K562 (cell line): Measurements from ENCODE around the gene NOA1. TPM values are rescaled to one million over a fixed set of nuclear protein-coding genes. Genes with fewer than 3 reads are reported as not detected.

Experiments used
- CTBP1 ChIP-seq: fragments of 450-650 bp; IDR thresholded peaks from 2 replicates; pipeline ENCODE4 v1.6.1; 2016; ENCODE audit warnings: borderline replicate concordance
- ELF2 ChIP-seq: fragments of 250-450 bp; sonication (Bioruptor Pico); IDR thresholded peaks from 2 replicates; pipeline ENCODE4 v1.5.0; 2021; ENCODE audit warnings: mild to moderate bottlenecking
- FOXJ3 ChIP-seq: sonication (generic); formaldehyde crosslinking; IDR thresholded peaks from 2 replicates; pipeline ENCODE4 v1.4.0; 2020; ENCODE audit warnings: mild to moderate bottlenecking, missing genetic modification reagents
- FOXM1 ChIP-seq, 2 experiments: fragments of 450-650 bp in 1 of 2; sonication (generic) in 1 of 2; formaldehyde crosslinking in 1 of 2; IDR thresholded peaks; 2 replicates each; pipeline versions ENCODE4 v1.6.1 to v1.9.0; 2017 to 2022; ENCODE audit warnings: low read depth in 2 of 2, mild to moderate bottlenecking in 2 of 2, missing genetic modification reagents in 1 of 2, moderate library complexity in 1 of 2
- JUNB ChIP-seq: fragments of 450-650 bp; formaldehyde crosslinking; conservative IDR thresholded peaks from 2 replicates; pipeline ENCODE4 v1.4.0; 2020; ENCODE audit warnings: mild to moderate bottlenecking
- MCM5 ChIP-seq: fragments of 450-650 bp; IDR thresholded peaks from 2 replicates; pipeline ENCODE4 v1.6.1; 2016; ENCODE audit warnings: low read depth
- MTA2 ChIP-seq: fragments of 450-650 bp; IDR thresholded peaks from 2 replicates; pipeline ENCODE4 v1.6.1; 2016; ENCODE audit warnings: low read depth
- MTA3 ChIP-seq: fragments of 450-650 bp; formaldehyde crosslinking; IDR thresholded peaks from 2 replicates; pipeline ENCODE4 v1.6.1; 2017; ENCODE audit warnings: mild to moderate bottlenecking, borderline replicate concordance
- MXI1 ChIP-seq: IDR thresholded peaks from 2 replicates; pipeline ENCODE4 v1.6.1; 2011; ENCODE audit warnings: low read depth, mild to moderate bottlenecking, improper control_type of control experiment, low read length
- NCOR1 ChIP-seq: fragments of 450-650 bp; IDR thresholded peaks from 2 replicates; pipeline ENCODE4 v1.6.1; 2016; ENCODE audit warnings: mild to moderate bottlenecking, moderate library complexity
- NELFE ChIP-seq: IDR thresholded peaks from 2 replicates; pipeline ENCODE4 v1.6.1; 2011; ENCODE audit warnings: mild to moderate bottlenecking; ENCODE audit not compliant: insufficient read depth, insufficient read length
- SIN3A ChIP-seq, 2 experiments: fragments of 150-350 bp in 1 of 2; IDR thresholded peaks; 2 replicates each; pipeline ENCODE4 v1.6.1; 2011 to 2016; ENCODE audit warnings: borderline replicate concordance in 2 of 2, low read depth in 2 of 2, low read length in 2 of 2, mild to moderate bottlenecking in 2 of 2, moderate library complexity in 2 of 2; ENCODE audit not compliant: control insufficient read depth in 1 of 2
- SP2 ChIP-seq: IDR thresholded peaks from 2 replicates; pipeline ENCODE4 v1.6.1; 2011; ENCODE audit warnings: mild to moderate bottlenecking, low read depth, low read length, moderate library complexity; ENCODE audit not compliant: poor library complexity, severe bottlenecking; ENCODE audit errors: extremely low read depth
- TAL1 ChIP-seq: fragments of 450-650 bp; IDR thresholded peaks from 2 replicates; pipeline ENCODE4 v1.6.1; 2016; ENCODE audit warnings: mild to moderate bottlenecking
- TARDBP ChIP-seq: fragments of 450-650 bp; IDR thresholded peaks from 2 replicates; pipeline ENCODE4 v1.6.1; 2016
- U2AF2 ChIP-seq: fragments of 200-400 bp; formaldehyde crosslinking; optimal IDR thresholded peaks from 2 replicates; pipeline ENCODE3; 2017; ENCODE audit warnings: low read depth, mild to moderate bottlenecking, low read length
- WHSC1 ChIP-seq: IDR thresholded peaks from one replicate; pipeline ENCODE4 v1.6.1; 2012; ENCODE audit warnings: low read length, control low read depth, inconsistent platforms
- ZBTB1 ChIP-seq: sonication (generic); formaldehyde crosslinking; IDR thresholded peaks from 2 replicates; pipeline ENCODE4 v1.8.1; 2023; ENCODE audit warnings: missing genetic modification reagents, low read depth, mild to moderate bottlenecking, borderline replicate concordance
- ZNF24 ChIP-seq: fragments of 450-650 bp; IDR thresholded peaks from 2 replicates; pipeline ENCODE4 v1.6.1; 2016
- ZNF75A ChIP-seq: fragments of 450-650 bp; formaldehyde crosslinking; IDR thresholded peaks from 2 replicates; pipeline ENCODE4 v1.4.0; 2020; ENCODE audit warnings: mild to moderate bottlenecking
- ZSCAN29 ChIP-seq: fragments of 450-650 bp; IDR thresholded peaks from 2 replicates; pipeline ENCODE4 v1.6.1; 2017
- polyA plus RNA-seq, 8 experiments: library from polyadenylated mRNA; depleted of rRNA in 4 of 8; stranded (reverse) in 5 of 8; unstranded in 3 of 8; fragments of >200 nt; fragmentation: Nextera tagmentation in 2 of 8; fragmentation: Illumina TruSeq in 1 of 8; extraction: Ambion mirVana in 2 of 8; extraction: Trizol in 1 of 8; gene quantifications; 2 replicates each; pipeline versions ENCODE4 v1.2.1 to v1.2.3, GENCODE V29; 2011 to 2014; ENCODE audit warnings: inconsistent platforms in 1 of 8, missing spikeins in 1 of 8
- total RNA-seq, 7 experiments: library from RNA; depleted of rRNA in 6 of 7; stranded (reverse); fragments of >200 nt in 6 of 7; fragmentation: Illumina TruSeq in 2 of 7; extraction: Trizol in 2 of 7; gene quantifications; 2 replicates each; pipeline versions ENCODE4 v1.2.1 to v1.2.3, GENCODE V29; 2011 to 2021; ENCODE audit warnings: low replicate concordance in 1 of 7
- TF ChIP-seq, protein P1 (sequence below): fragments of 450-650 bp; conservative IDR thresholded peaks from 2 replicates; pipeline ENCODE4 v1.6.1; 2016; ENCODE audit warnings: missing genetic modification characterization, low read depth, mild to moderate bottlenecking, missing compliant biosample characterization, moderate library complexity
- TF ChIP-seq, protein P2 (sequence below): fragments of 450-650 bp; IDR thresholded peaks from 2 replicates; pipeline ENCODE4 v1.6.1; 2016; ENCODE audit warnings: antibody characterized with exemption
- TF ChIP-seq, protein P3 (sequence below): fragments of 250-450 bp; sonication (Bioruptor Pico); IDR thresholded peaks from 2 replicates; pipeline ENCODE4 v1.4.0; 2020; ENCODE audit warnings: mild to moderate bottlenecking
- TF ChIP-seq, protein P4 (sequence below), 3 experiments: IDR thresholded peaks in 2 of 3; conservative IDR thresholded peaks in 1 of 3; 2 replicates each; pipeline ENCODE4 v1.5.1; 2011 to 2012; ENCODE audit warnings: low read length in 3 of 3, mild to moderate bottlenecking in 3 of 3, control low read depth in 2 of 3, improper control_type of control experiment in 1 of 3, inconsistent platforms in 1 of 3, low read depth in 1 of 3, mixed read lengths in 1 of 3, moderate library complexity in 1 of 3; ENCODE audit not compliant: insufficient read depth in 2 of 3

NOA1 gene
- total and polyA plus RNA-seq, 9 of the 15 experiments (the other 6 are each of a cell fraction or from before 2014, with no cell fraction given) = 2.6 to 26.6 (median 16.7) TPM

DNA sequence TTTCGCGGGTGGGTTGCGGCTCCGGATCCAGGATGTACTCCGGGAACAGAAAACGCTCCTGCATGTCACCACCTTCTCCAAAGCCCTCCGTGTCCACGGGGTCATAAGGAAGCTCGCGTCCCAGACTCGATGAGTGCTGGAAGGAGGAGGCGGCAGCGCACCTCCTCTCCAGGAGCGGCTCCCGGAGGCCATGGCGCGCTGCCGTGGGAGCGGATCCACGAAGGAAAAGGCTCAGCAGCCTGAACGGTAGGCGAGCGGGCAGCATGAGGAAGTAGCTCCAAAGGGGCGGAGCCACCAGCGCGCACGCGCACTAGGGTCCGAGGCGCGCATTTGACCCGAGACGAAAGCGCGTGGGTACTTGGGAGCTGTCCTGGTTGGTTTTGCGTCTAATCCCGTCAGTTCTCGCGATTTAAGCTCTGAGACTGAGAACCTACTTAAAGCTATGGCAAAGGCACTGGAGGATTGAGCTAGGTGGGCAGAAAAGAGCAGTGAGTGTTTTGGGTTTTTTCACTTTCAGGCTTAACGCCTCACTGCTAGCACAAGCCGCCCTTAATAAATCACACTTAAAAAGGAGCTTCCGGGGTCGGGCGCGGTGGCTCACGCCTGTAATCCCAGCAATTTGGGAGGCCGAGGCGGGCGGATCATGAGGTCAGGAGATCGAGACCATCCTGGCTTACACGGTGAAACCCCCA lies at the start of gene NOA1 (continued):
- TF ChIP-seq, protein P1, sequence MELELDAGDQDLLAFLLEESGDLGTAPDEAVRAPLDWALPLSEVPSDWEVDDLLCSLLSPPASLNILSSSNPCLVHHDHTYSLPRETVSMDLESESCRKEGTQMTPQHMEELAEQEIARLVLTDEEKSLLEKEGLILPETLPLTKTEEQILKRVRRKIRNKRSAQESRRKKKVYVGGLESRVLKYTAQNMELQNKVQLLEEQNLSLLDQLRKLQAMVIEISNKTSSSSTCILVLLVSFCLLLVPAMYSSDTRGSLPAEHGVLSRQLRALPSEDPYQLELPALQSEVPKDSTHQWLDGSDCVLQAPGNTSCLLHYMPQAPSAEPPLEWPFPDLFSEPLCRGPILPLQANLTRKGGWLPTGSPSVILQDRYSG (tag) = no peak
- TF ChIP-seq ELF2 (CRISPR knock-in tag) (peak; percentile 7), ZBTB1 (CRISPR knock-in tag) (no peak), ZSCAN29 (no peak), MTA3 (no peak; the same call in 1 of the 2 replicates), MCM5 (no peak), MTA2 (no peak), FOXM1 (IDR thresholded peaks at IDR 0.05; ENCODE audit: low read depth) (no peak), FOXM1 (CRISPR knock-in tag; IDR thresholded peaks at IDR 0.05; ENCODE audit: low read depth) (no peak), ZNF75A (CRISPR knock-in tag) (no peak), FOXJ3 (CRISPR knock-in tag) (no peak), WHSC1 (no peak), JUNB (CRISPR knock-in tag) (no peak), SP2 (no peak), U2AF2 (no peak), NELFE (no peak), TARDBP (no peak), MXI1 (0 out of 2 replicates have a peak, but pooled peaks have one; percentile 54), ZNF24 (no peak), SIN3A (IDR thresholded peaks at IDR 0.05; ENCODE audit: borderline replicate concordance in 2 of 2, control insufficient read depth in 1 of 2, low read depth in 2 of 2, low read length in 2 of 2) (peak in 1 of 2 experiments; percentile 51; a peak in 1 of 4 replicates), CTBP1 (no peak), TAL1 (no peak), NCOR1 (no peak)
- TF ChIP-seq, protein P2, sequence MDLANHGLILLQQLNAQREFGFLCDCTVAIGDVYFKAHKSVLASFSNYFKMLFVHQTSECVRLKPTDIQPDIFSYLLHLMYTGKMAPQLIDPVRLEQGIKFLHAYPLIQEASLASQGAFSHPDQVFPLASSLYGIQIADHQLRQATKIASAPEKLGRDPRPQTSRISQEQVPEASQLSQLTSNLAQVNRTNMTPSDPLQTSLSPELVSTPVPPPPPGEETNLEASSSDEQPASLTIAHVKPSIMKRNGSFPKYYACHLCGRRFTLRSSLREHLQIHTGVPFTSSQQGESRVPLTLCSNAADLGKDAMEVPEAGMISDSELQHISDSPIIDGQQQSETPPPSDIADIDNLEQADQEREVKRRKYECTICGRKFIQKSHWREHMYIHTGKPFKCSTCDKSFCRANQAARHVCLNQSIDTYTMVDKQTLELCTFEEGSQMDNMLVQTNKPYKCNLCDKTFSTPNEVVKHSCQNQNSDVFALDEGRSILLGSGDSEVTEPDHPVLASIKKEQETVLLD = peak; percentile 87
- TF ChIP-seq, protein P3, sequence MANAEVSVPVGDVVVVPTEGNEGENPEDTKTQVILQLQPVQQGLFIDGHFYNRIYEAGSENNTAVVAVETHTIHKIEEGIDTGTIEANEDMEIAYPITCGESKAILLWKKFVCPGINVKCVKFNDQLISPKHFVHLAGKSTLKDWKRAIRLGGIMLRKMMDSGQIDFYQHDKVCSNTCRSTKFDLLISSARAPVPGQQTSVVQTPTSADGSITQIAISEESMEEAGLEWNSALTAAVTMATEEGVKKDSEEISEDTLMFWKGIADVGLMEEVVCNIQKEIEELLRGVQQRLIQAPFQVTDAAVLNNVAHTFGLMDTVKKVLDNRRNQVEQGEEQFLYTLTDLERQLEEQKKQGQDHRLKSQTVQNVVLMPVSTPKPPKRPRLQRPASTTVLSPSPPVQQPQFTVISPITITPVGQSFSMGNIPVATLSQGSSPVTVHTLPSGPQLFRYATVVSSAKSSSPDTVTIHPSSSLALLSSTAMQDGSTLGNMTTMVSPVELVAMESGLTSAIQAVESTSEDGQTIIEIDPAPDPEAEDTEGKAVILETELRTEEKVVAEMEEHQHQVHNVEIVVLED (CRISPR knock-in tag) = no peak
- TF ChIP-seq, protein P4, sequence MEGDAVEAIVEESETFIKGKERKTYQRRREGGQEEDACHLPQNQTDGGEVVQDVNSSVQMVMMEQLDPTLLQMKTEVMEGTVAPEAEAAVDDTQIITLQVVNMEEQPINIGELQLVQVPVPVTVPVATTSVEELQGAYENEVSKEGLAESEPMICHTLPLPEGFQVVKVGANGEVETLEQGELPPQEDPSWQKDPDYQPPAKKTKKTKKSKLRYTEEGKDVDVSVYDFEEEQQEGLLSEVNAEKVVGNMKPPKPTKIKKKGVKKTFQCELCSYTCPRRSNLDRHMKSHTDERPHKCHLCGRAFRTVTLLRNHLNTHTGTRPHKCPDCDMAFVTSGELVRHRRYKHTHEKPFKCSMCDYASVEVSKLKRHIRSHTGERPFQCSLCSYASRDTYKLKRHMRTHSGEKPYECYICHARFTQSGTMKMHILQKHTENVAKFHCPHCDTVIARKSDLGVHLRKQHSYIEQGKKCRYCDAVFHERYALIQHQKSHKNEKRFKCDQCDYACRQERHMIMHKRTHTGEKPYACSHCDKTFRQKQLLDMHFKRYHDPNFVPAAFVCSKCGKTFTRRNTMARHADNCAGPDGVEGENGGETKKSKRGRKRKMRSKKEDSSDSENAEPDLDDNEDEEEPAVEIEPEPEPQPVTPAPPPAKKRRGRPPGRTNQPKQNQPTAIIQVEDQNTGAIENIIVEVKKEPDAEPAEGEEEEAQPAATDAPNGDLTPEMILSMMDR (IDR thresholded peaks at IDR 0.05 in 2 of 3, conservative IDR thresholded peaks at IDR 0.05 in 1 of 3; ENCODE audit: insufficient read depth in 2 of 3, low read depth in 1 of 3, low read length in 3 of 3) = no peak
